HG02588 (cell line): ENCODE measurements around the gene TLE6.
"Not testable (repeated sequence)": the region's sequence is repeated elsewhere in the genome, so short reads cannot be mapped to it uniquely, and the experiment has no call there.

Experiments
- ATAC-seq: cut with Tn5 transposase; IDR thresholded peaks from one replicate; pipeline ENCODE4 v1.9.1; 2021; ENCODE audit warnings: mild to moderate bottlenecking, moderate library complexity; ENCODE audit not compliant: unreplicated experiment

The TLE6 gene

GRCh38 chr19:3027292-3027691, 49.9 kb downstream of the TLE6 start:
- ATAC-seq = no peak

GRCh38 chr19:3027981-3028304, 50.6 kb downstream of the TLE6 start:
- no peak for ATAC-seq

GRCh38 chr19:3028305-3029064, 51.1 kb downstream of the TLE6 start:
- no peak for ATAC-seq

- ATAC-seq = no peak
These were observed 51.9 kb downstream of the TLE6 start, which contains the start of gene TLE2 for GRCh38 chr19:3029065-3029923. Gene TLE2, minus strand, starts transcription at chr19:3029280. Its CDS starts 376 bp downstream, at chr19:3028904.

- ATAC-seq = no peak
These were observed 54.2 kb downstream of the TLE6 start for GRCh38 chr19:3031607-3031867.

GRCh38 chr19:3033595-3034405, 56.4 kb downstream of the TLE6 start:
- ATAC-seq = no peak

- no peak for ATAC-seq
These were observed 57.0 kb downstream of the TLE6 start for GRCh38 chr19:3034406-3034655.

GRCh38 chr19:3034656-3035541, 57.5 kb downstream of the TLE6 start:
- peak; percentile 5 for ATAC-seq

- peak; percentile 85 for ATAC-seq
These were observed 58.3 kb downstream of the TLE6 start for GRCh38 chr19:3035542-3036118.

- no peak for ATAC-seq
These were observed 59.0 kb downstream of the TLE6 start for GRCh38 chr19:3036119-3036976.

- ATAC-seq = not testable (repeated sequence)
These were observed 59.7 kb downstream of the TLE6 start for GRCh38 chr19:3036977-3037544.

- no peak for ATAC-seq
These were observed 60.9 kb downstream of the TLE6 start for GRCh38 chr19:3038214-3038613.

GRCh38 chr19:3039125-3039524, 61.8 kb downstream of the TLE6 start:
- ATAC-seq = no peak

GRCh38 chr19:3039641-3040077, 62.3 kb downstream of the TLE6 start:
- ATAC-seq = no peak

GRCh38 chr19:3041327-3041726, 64.0 kb downstream of the TLE6 start:
- ATAC-seq = no peak

GRCh38 chr19:3041761-3042620, 64.6 kb downstream of the TLE6 start:
- no peak for ATAC-seq

- ATAC-seq = no peak
These were observed 65.4 kb downstream of the TLE6 start for GRCh38 chr19:3042621-3043267.
